CD14-positive monocyte (primary cell): ENCODE data around the gene EXOC4. TPM values are rescaled to one million over a fixed set of nuclear protein-coding genes. Genes with fewer than 3 reads are reported as not detected.

Source experiments
- DNase-seq, 3 donors: peaks; one replicate each; pipeline ENCODE4 v3.0.0-alpha.2; 2011 to 2022
- H2AFZ ChIP-seq: 2 replicates; pipeline ENCODE4 v1.6.0; 2012; ENCODE audit warnings: mild to moderate bottlenecking, low read depth, low read length, inconsistent platforms; ENCODE audit not compliant: insufficient read depth, poor library complexity, severe bottlenecking
- H3K27ac ChIP-seq, 2 donors: 1 replicate in 1 of 2; 2 replicates in 1 of 2; pipeline ENCODE4 v1.5.1; 2012 to 2013; ENCODE audit warnings: low read length in 2 of 2, control low read depth in 1 of 2, inconsistent platforms in 1 of 2, low read depth in 1 of 2, mild to moderate bottlenecking in 1 of 2
- H3K27me3 ChIP-seq, 2 donors: one replicate each; pipeline versions ENCODE4 v1.6.0 to v1.6.1; 2011 to 2013; ENCODE audit warnings: low read length in 2 of 2; ENCODE audit not compliant: control insufficient read depth in 2 of 2, insufficient read depth in 2 of 2
- H3K36me3 ChIP-seq, 2 donors: replicated peaks in 1 of 2; 1 replicate in 1 of 2; 2 replicates in 1 of 2; pipeline versions ENCODE4 v1.5.1 to v1.6.1; 2012 to 2013; ENCODE audit warnings: low read length in 2 of 2, control low read depth in 1 of 2, inconsistent platforms in 1 of 2, mild to moderate bottlenecking in 1 of 2; ENCODE audit not compliant: insufficient read depth in 2 of 2, control insufficient read depth in 1 of 2
- H3K4me1 ChIP-seq, 2 donors: 1 replicate in 1 of 2; 2 replicates in 1 of 2; pipeline versions ENCODE4 v1.5.1 to v1.6.1; 2012 to 2013; ENCODE audit warnings: low read length in 2 of 2, control low read depth in 1 of 2, inconsistent platforms in 1 of 2, mild to moderate bottlenecking in 1 of 2, moderate library complexity in 1 of 2; ENCODE audit not compliant: insufficient read depth in 2 of 2, control insufficient read depth in 1 of 2
- H3K4me2 ChIP-seq: replicated peaks from 2 replicates; pipeline ENCODE3; 2012; ENCODE audit warnings: low read length, moderate library complexity, mild to moderate bottlenecking; ENCODE audit not compliant: poor library complexity, severe bottlenecking; ENCODE audit errors: extremely low read depth
- H3K4me3 ChIP-seq, 3 experiments: fragments of 200-600 bp in 1 of 3; sonication (generic) in 1 of 3; replicated peaks in 1 of 3; 1 replicate in 2 of 3; 2 replicates in 1 of 3; pipeline ENCODE4 v1.5.1; 2011 to 2013; ENCODE audit warnings: low read length in 3 of 3, mild to moderate bottlenecking in 3 of 3, control low read depth in 2 of 3, low read depth in 2 of 3, inconsistent platforms in 1 of 3, moderate library complexity in 1 of 3
- H3K79me2 ChIP-seq: 2 replicates; pipeline ENCODE4 v1.6.0; 2012; ENCODE audit warnings: mild to moderate bottlenecking, control low read depth, inconsistent platforms, low read length, moderate library complexity; ENCODE audit not compliant: insufficient read depth
- H3K9ac ChIP-seq: 2 replicates; pipeline ENCODE4 v1.6.0; 2017; ENCODE audit warnings: low read length, mild to moderate bottlenecking; ENCODE audit not compliant: insufficient read depth, poor library complexity, severe bottlenecking
- H3K9me3 ChIP-seq, 2 donors: replicated peaks in 1 of 2; 1 replicate in 1 of 2; 2 replicates in 1 of 2; pipeline versions ENCODE4 v1.5.1 to v1.6.1; 2012 to 2013; ENCODE audit warnings: low read length in 2 of 2, control low read depth in 1 of 2; ENCODE audit not compliant: control insufficient read depth in 1 of 2, insufficient read depth in 1 of 2
- H4K20me1 ChIP-seq: 2 replicates; pipeline ENCODE4 v1.6.0; 2012; ENCODE audit warnings: mild to moderate bottlenecking, low read length, control low read depth, moderate library complexity; ENCODE audit not compliant: insufficient read depth
- H3K27ac Mint-ChIP-seq, 7 donors: one replicate each; pipeline ENCODE4 v1.8.0; 2020; ENCODE audit warnings: mild to moderate bottlenecking in 7 of 7, mixed read lengths in 7 of 7, moderate library complexity in 6 of 7, inconsistent platforms in 2 of 7
- H3K27me3 Mint-ChIP-seq, 3 donors: one replicate each; pipeline ENCODE4 v1.8.0; 2021 to 2022; ENCODE audit warnings: low read depth in 3 of 3, mild to moderate bottlenecking in 3 of 3, mixed read lengths in 3 of 3, moderate library complexity in 3 of 3, inconsistent platforms in 1 of 3
- H3K36me3 Mint-ChIP-seq, 2 donors: one replicate each; pipeline ENCODE4 v1.8.0; 2020; ENCODE audit warnings: mixed read lengths in 2 of 2, inconsistent platforms in 1 of 2, mild to moderate bottlenecking in 1 of 2
- H3K4me1 Mint-ChIP-seq: one replicate; pipeline ENCODE4 v1.8.0; 2020; ENCODE audit warnings: mild to moderate bottlenecking, mixed read lengths
- H3K4me3 Mint-ChIP-seq, 2 donors: one replicate each; pipeline ENCODE4 v1.8.0; 2020; ENCODE audit warnings: mild to moderate bottlenecking in 2 of 2, mixed read lengths in 2 of 2, moderate library complexity in 1 of 2
- H3K9me3 Mint-ChIP-seq, 7 donors: one replicate each; pipeline ENCODE4 v1.8.0; 2020 to 2022; ENCODE audit warnings: mixed read lengths in 7 of 7, mild to moderate bottlenecking in 6 of 7, moderate library complexity in 6 of 7, inconsistent platforms in 2 of 7
- WGBS: methylation state at CpG from one replicate; pipeline ENCODE4 v1.1.5; 2013; ENCODE audit warnings: missing lambda C conversion rate; ENCODE audit not compliant: insufficient coverage; 5-methylcytosine and 5-hydroxymethylcytosine counted together
- intact Hi-C, 2 donors: fragments of 100-400 bp; cut with micrococcal nuclease; formaldehyde crosslinking; loops; one replicate each; pipeline versions ENCODE4 v1.15.0 to v1.15.1; 2023
- polyA plus RNA-seq, 3 donors: library from polyadenylated mRNA; depleted of rRNA in 1 of 3; unstranded in 2 of 3; stranded (reverse) in 1 of 3; fragments of 300-500 nt in 2 of 3; fragments of >200 nt in 1 of 3; fragmentation: Illumina TruSeq in 2 of 3; gene quantifications; 1 replicate in 2 of 3; 2 replicates in 1 of 3; pipeline ENCODE4 v1.2.3, GENCODE V29; 2012 to 2021
- TF ChIP-seq, protein P1 (sequence below): fragments of 200-600 bp; IDR thresholded peaks from one replicate; pipeline ENCODE4 v1.8.0; 2022; ENCODE audit warnings: antibody characterized with exemption, mild to moderate bottlenecking

The EXOC4 gene
- polyA plus RNA-seq, 3 donors: 20.6 to 22.3 (median 22.3) TPM

DNA sequence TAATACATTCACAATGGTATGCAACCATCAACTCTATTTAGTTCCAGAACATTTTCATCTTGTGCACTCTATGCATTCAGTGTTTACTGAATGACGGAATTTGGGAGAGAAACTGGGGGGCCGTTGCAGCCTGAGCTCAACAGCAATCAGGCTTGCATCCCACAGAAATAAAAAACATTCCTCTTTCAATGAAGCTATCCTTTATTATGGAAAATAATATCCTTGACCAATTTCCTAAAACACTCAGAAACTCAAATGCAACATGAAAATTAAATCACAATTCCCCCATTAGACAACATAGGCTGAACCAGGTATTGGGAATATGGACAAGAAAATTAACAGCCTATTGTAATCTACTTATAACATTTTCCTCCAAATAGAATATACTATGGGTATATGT, 6.3 kb upstream of the EXOC4 start:
- Histone ChIP-seq H3K4me2 (no peak overlapping the region), H3K79me2 (no peaks in the 10 kb centered on the region), H3K36me3 (no peaks in the 10 kb centered on the region), H3K9me3 (no peaks in the 10 kb centered on the region), H4K20me1 (no peaks in the 10 kb centered on the region), H3K4me1 (no peaks in the 10 kb centered on the region), H3K4me3 (no peak overlapping the region), H2AFZ (no peak overlapping the region), H3K27me3 (peaks cover 2 to 4% of the 10 kb centered on the region in 2 donors), H3K27ac (no peak overlapping the region), H3K9ac (no peak overlapping the region)
- intact Hi-C loops: no loop called here
- DNase-seq: no peak
- TF ChIP-seq, protein P1, sequence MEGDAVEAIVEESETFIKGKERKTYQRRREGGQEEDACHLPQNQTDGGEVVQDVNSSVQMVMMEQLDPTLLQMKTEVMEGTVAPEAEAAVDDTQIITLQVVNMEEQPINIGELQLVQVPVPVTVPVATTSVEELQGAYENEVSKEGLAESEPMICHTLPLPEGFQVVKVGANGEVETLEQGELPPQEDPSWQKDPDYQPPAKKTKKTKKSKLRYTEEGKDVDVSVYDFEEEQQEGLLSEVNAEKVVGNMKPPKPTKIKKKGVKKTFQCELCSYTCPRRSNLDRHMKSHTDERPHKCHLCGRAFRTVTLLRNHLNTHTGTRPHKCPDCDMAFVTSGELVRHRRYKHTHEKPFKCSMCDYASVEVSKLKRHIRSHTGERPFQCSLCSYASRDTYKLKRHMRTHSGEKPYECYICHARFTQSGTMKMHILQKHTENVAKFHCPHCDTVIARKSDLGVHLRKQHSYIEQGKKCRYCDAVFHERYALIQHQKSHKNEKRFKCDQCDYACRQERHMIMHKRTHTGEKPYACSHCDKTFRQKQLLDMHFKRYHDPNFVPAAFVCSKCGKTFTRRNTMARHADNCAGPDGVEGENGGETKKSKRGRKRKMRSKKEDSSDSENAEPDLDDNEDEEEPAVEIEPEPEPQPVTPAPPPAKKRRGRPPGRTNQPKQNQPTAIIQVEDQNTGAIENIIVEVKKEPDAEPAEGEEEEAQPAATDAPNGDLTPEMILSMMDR: no peak
- no peak overlapping the region for H3K4me3 Mint-ChIP-seq
- H3K36me3 Mint-ChIP-seq: no peaks in the 10 kb centered on the region
- no CpG with 5 or more reads among the region's 2 CpGs for WGBS
- H3K27me3 Mint-ChIP-seq: peaks cover 1 to 10% (median 7%) of the 10 kb centered on the region in 3 donors
- peaks cover 0 to 3% (median 0%) of the 10 kb centered on the region in 7 donors for H3K9me3 Mint-ChIP-seq
- no peak overlapping the region for H3K27ac Mint-ChIP-seq
- H3K4me1 Mint-ChIP-seq: no peaks in the 10 kb centered on the region

DNA sequence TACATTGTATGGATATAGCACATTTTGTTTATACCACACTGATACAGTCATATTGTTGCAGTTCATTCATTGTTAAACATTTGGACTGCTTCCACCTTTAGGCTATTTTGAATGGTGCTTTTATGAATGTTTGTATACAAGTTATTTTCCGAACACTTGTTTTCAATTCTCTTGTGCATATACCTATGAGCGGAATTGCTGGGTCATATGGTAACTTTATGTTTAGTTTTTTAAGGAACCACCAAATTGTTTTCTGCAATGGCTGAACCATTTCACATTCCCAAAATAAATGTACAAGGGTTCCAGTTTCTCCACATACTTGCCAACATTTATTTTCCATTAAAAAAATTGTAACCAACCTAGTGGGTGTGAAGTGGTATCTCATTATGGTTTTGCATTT, 4.0 kb upstream of the EXOC4 start:
- Mint-ChIP-seq H3K9me3 (peaks cover 0 to 3% (median 0%) of the 10 kb centered on the region in 7 donors), H3K36me3 (no peaks in the 10 kb centered on the region), H3K4me1 (peaks cover 8% of the 10 kb centered on the region), H3K4me3 (no peak overlapping the region), H3K27me3 (no peaks in the 10 kb centered on the region), H3K27ac (no peak overlapping the region)
- intact Hi-C loops: no loop called here
- no peaks in the 10 kb centered on the region for H4K20me1 ChIP-seq
- no peak for DNase-seq
- no peaks in the 10 kb centered on the region for H3K9me3 ChIP-seq
- H3K27ac ChIP-seq: no peak overlapping the region
- H3K4me3 ChIP-seq: no peak overlapping the region
- no peak overlapping the region for H3K4me2 ChIP-seq
- H3K27me3 ChIP-seq: no peaks in the 10 kb centered on the region
- H3K4me1 ChIP-seq: peaks cover 6 to 8% of the 10 kb centered on the region in 2 donors
- no peak overlapping the region for H2AFZ ChIP-seq
- no peak overlapping the region for H3K9ac ChIP-seq
- TF ChIP-seq, protein P1: no peak
- peaks cover 11% of the 10 kb centered on the region for H3K79me2 ChIP-seq
- WGBS: no CpG with 5 or more reads among the region's 2 CpGs
- H3K36me3 ChIP-seq: no peaks in the 10 kb centered on the region
